GM13976 (cell line): ENCODE data around the gene ACADSB.

Experiments
- DNase-seq: peaks from one replicate; pipeline ENCODE4 v3.0.0; 2012; ENCODE audit warnings: low spot score
- in situ Hi-C: fragments of 300-500 bp; cut with MboI; formaldehyde crosslinking; loops from one replicate; pipeline ENCODE4 v1.12.0; 2022; ENCODE audit warnings: low sequenced_read_pairs, mixed read lengths, inconsistent platforms; ENCODE audit not compliant: unreplicated experiment
- TF ChIP-seq, protein P1 (sequence below): IDR thresholded peaks from 2 replicates; pipeline ENCODE4 v1.5.1; 2012; ENCODE audit warnings: borderline replicate concordance, mild to moderate bottlenecking; ENCODE audit not compliant: insufficient read depth; ENCODE audit errors: extremely low read depth, missing control alignments, control extremely low read depth

ACADSB gene

DNA sequence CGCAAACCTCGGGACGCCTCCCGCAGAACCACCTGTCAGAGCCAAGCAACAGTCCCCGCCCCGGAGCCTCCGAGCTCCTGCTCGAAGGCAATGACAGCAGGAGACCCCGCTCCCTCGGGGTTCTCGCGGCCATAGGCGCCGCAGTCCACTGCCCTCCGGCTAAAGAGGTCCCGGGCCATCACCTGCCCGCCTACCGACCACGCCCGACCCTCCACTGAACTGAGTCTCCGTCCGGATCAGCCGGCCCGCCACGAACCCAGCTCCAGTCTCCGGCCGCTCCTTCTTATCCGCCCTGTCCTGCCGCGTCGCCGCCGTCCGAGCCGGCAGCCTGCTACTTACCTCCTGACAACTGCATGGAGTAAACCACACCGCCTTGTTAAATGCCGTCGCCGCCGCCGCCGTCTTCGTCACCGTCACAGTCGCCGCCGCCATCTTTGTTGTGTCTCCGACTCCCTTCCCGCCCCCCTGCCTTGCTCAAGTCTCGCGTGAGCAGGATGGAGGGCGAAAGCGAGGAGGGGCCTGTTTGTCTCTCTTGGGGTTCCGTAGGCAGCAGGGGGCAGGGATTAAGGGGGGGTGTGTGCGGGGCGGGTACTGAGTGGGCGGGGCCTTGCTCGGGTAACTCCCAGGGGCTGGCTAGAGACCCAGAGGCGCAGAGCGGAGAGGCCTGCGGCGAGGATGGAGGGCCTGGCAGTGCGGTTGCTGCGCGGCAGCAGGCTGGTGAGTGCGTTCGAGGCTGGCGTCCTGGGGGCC lies at the start of gene ACADSB, which contains the start of gene IKZF5:
ACADSB (plus strand) TSS at position 652 of the 750 bp plus-strand sequence; CDS start at position 676, 24 bp downstream.
IKZF5 (minus strand) TSS at position 441 of the 750 bp plus-strand sequence. CDS start 10,170 bp downstream, outside the sequence.
- DNase-seq = peak; percentile 100
- in situ Hi-C loops = no loop called here
- TF ChIP-seq, protein P1, sequence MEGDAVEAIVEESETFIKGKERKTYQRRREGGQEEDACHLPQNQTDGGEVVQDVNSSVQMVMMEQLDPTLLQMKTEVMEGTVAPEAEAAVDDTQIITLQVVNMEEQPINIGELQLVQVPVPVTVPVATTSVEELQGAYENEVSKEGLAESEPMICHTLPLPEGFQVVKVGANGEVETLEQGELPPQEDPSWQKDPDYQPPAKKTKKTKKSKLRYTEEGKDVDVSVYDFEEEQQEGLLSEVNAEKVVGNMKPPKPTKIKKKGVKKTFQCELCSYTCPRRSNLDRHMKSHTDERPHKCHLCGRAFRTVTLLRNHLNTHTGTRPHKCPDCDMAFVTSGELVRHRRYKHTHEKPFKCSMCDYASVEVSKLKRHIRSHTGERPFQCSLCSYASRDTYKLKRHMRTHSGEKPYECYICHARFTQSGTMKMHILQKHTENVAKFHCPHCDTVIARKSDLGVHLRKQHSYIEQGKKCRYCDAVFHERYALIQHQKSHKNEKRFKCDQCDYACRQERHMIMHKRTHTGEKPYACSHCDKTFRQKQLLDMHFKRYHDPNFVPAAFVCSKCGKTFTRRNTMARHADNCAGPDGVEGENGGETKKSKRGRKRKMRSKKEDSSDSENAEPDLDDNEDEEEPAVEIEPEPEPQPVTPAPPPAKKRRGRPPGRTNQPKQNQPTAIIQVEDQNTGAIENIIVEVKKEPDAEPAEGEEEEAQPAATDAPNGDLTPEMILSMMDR = no peak

DNA sequence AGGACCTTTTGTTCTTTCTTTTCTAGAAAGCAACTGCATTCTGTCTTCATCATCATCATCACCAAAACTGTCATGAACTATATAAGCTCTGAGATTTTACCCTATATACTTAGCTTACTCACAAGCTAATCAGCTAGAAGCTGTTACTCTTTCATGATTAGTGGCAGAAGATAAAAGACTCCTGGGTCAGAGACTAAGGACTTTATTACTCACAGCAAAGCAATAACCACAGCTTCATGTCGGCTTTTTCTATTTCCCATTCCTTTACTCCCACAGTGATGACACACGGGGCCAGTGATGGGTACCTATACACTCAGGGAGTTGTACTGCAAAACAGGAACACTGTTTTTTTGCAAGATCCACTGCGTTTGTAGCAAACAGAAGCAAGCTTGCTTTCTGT lies 46.4 kb upstream of the ACADSB start:
- in situ Hi-C loops = no loop called here
- no peak for DNase-seq
- TF ChIP-seq, protein P1 = no peak

DNA sequence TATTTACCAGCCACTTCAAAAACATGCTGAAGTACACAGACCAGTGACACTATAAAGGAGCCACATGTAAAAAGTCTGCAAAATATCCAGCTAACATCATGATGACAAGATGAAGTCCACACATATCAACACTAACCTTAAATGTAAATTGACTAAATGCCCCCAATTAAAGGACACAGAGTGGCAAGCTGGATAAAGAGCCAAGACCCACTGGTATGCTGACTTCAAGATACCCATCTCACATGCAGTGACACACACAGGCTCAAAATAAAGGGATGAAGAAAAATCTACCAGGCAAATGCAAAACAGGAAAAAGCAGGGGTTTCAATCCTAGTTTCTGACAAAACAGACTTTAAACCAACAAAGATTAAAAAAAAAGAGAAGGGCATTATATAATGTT lies 41.9 kb upstream of the ACADSB start:
- no peak for DNase-seq
- in situ Hi-C loops = no loop called here

DNA sequence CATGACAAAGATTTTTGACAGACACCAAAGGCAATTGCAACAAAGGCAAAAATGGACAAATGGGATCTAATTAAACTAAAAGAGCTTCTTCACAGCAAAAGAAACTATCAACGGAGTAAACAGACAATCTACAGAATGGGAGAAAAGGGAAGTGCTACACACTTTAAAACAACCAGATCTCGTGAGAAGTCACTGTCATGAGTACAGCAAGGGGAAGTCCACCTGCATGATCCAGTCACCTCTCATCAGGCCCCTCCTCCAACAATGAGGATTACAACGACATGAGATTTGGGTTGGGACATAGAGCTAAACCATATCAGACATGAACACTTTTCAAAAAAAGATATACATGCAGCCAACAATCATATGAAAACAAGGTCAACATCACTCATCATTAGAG lies 40.1 kb upstream of the ACADSB start:
- TF ChIP-seq, protein P1 = no peak
- no peak for DNase-seq
- in situ Hi-C loops = no loop called here

More for the DNA sequence above, 41.9 kb upstream of the ACADSB start:
- TF ChIP-seq, protein P1 = no peak

DNA sequence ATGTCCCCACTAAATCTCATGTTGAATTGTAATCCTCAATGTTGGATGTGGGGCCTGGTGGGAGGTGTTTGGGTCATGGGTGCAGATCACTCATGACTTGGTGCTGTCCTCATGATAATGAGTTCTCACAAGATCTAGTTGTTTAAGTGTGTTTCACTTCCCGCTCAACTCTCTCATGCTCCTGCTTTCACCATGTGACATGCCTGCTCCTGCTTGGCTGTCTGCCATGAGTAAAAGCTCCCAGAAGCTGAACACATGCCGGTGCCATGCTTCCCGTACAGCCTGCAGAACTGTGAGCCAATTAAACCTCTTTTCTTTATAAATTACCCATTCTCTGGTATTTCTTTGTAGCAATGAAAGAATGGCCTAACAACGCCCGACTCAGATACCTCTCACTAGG lies 34.8 kb upstream of the ACADSB start:
- in situ Hi-C loops = no loop called here
- TF ChIP-seq, protein P1 = no peak
- no peak for DNase-seq

DNA sequence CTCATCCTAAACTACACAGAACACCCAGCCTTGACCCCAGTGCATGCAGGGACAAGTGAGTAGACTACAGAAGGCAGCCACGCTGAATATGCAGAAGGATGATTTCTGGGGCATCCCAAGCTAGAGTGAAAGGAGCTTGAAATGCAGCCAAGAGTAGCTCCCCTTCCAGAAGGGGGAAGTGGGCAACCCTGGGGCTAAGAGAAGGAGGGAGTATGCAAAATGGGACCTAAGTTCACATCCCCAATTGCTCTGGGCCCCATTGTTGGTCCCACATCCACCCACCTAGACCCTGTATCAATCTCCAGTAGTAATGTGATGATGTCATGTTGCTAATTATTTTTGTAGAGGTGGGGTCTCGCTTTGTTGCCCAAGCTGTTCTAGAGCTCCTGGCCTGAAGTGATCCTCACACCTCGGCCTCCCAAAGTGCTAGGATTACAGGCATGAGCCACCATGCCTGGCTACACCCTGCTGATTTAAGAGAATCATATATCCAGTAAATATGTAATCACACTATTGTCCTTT lies 34.2 kb upstream of the ACADSB start:
- TF ChIP-seq, protein P1 = no peak
- in situ Hi-C loops = no loop called here

More for the DNA sequence above, 34.2 kb upstream of the ACADSB start:
- no peak for DNase-seq
